Measurements from ENCODE around the gene BTRC. TPM values are rescaled to one million over a fixed set of nuclear protein-coding genes. Genes with fewer than 3 reads are reported as not detected.

BTRC gene
- total RNA-seq, 1 experiment from 2014 or later = 29.1 TPM

- TF ChIP-seq POLR2A (IDR thresholded peaks at IDR 0.05; ENCODE audit: borderline replicate concordance, extremely low read depth, insufficient read depth, insufficient read length) (no peak), EZH2 (IDR thresholded peaks at IDR 0.05) (no peak), CEBPB (IDR thresholded peaks at IDR 0.05; ENCODE audit: low read depth) (no peak), FOSL1 (IDR thresholded peaks at IDR 0.05; ENCODE audit: low read depth) (no peak), ELF1 (IDR thresholded peaks at IDR 0.05; ENCODE audit: borderline replicate concordance, low read depth) (no peak), ZBTB33 (IDR thresholded peaks at IDR 0.05; ENCODE audit: extremely low read depth, insufficient replicate concordance, low read length) (no peak), SP1 (IDR thresholded peaks at IDR 0.05; ENCODE audit: low read depth) (no peak)
Measured at GRCh38 chr10:101380353-101381017, 26.5 kb downstream of the BTRC start (continued).

DNA sequence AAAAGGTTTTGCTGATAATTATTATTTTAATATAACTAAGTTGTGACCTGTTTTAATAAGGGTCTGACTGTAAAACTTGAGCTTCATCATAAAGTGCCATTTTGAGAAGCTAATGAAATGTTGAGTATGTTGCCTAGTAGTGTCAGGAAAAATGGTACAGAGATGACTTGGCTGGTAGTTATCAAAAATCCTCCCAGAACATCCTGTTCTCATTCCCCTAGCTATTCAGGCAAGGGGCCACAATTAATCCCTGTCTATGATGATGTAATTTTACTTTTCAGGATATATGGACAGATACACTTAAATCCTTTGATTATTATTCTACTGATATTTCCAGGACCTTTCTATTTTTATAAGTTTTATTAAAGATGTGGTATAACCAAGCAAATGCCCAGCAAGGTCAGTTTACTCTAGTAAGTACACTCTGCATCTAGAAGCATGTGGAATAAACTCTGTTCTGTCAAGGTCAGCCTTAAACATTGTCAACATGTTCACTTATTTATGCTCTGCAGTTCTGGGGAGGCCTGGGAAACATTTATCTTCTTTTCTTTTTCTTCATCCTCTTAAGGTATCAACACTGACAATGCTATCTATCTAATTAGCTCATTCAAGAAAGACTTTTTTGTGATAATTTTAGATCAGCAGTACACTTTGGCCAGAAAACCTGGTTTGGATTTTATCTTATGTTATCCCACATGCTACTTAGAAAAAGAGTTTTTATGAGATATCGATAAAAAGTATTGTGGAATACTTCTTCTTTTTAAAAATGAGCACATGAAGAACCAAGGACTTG is 32.1 kb downstream of the BTRC start:
- H3K4me1 ChIP-seq (ENCODE audit: control insufficient read depth in 1 of 2, insufficient read depth in 2 of 2, low read length in 2 of 2) = no peaks in the 10 kb centered on the region
- H3K9me2 ChIP-seq (ENCODE audit: insufficient read depth) = no peaks in the 10 kb centered on the region
- no peak overlapping the region for H3K4me3 ChIP-seq (replicated peaks in 1 of 2; ENCODE audit: low read depth in 1 of 2, low read length in 2 of 2)
- no peak overlapping the region for H3K4me2 ChIP-seq (ENCODE audit: low read length)
- ATAC-seq (no peak), DNase-seq (ENCODE audit: low read depth, low spot score) (no peak)
- H3K9ac ChIP-seq (ENCODE audit: low read length) = no peak overlapping the region
- BruUV-seq (replicated peaks) = no TSS peak
- ChIA-PET CTCF (interaction anchor here (1.0 to 1.4 kb wide), 2 partner anchors 10 to 58 kb away, joined by 3 read pairs; no protein-coding TSS in a partner anchor), RAD21 (ENCODE audit: low non-redundant PET in 1 of 2, low total read pairs in 2 of 2, uncharacterized antibody in 2 of 2, unreplicated experiment in 2 of 2) (no interaction called here), POLR2A (no interaction called here)
- no peaks in the 10 kb centered on the region for H3K27me3 ChIP-seq (ENCODE audit: insufficient read depth, low read length)
- H3K27ac ChIP-seq (ENCODE audit: low read depth, low read length) = no peak overlapping the region
- no peaks in the 10 kb centered on the region for H3K36me3 ChIP-seq (ENCODE audit: control insufficient read depth in 1 of 2, insufficient read depth in 2 of 2, low read length in 2 of 2)
- intact Hi-C loops (cut with micrococcal nuclease) = no loop called here
- H4K20me1 ChIP-seq (ENCODE audit: insufficient read depth) = no peaks in the 10 kb centered on the region
- no peaks in the 10 kb centered on the region for H3K9me3 ChIP-seq (ENCODE audit: control insufficient read depth in 1 of 2, insufficient read depth in 1 of 2, low read depth in 1 of 2, low read length in 2 of 2)
- H2AFZ ChIP-seq (ENCODE audit: low read depth, low read length, poor library complexity, severe bottlenecking) = no peak overlapping the region
- H3K79me2 ChIP-seq (ENCODE audit: insufficient read depth, low read length) = 0 out of 2 replicates have a peak, but pooled peaks cover 4% of the 10 kb centered on the region
- TF ChIP-seq RAD21 (IDR thresholded peaks at IDR 0.05; ENCODE audit: low read depth) = no peak
- TF ChIP-seq EGR1 (IDR thresholded peaks at IDR 0.05; ENCODE audit: low read depth) = no peak
- TF ChIP-seq POLR2A (IDR thresholded peaks at IDR 0.05; ENCODE audit: borderline replicate concordance, extremely low read depth, insufficient read depth, insufficient read length) = no peak
- TF ChIP-seq TCF7L2 (IDR thresholded peaks at IDR 0.05; ENCODE audit: borderline replicate concordance, extremely low read depth, insufficient read depth, insufficient read length) = no peak
- no peak for TF ChIP-seq CBX3 (IDR thresholded peaks at IDR 0.05; ENCODE audit: low read depth)
- no peak for TF ChIP-seq SIN3A (IDR thresholded peaks at IDR 0.05; ENCODE audit: low read depth)
- TF ChIP-seq CEBPB (IDR thresholded peaks at IDR 0.05; ENCODE audit: low read depth) = no peak
- TF ChIP-seq, protein P1, sequence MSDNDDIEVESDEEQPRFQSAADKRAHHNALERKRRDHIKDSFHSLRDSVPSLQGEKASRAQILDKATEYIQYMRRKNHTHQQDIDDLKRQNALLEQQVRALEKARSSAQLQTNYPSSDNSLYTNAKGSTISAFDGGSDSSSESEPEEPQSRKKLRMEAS (IDR thresholded peaks at IDR 0.05) = no peak
- no peak for TF ChIP-seq ZNF274 (IDR thresholded peaks at IDR 0.05; ENCODE audit: low read depth, low read length)
- TF ChIP-seq JUND (IDR thresholded peaks at IDR 0.05) = no peak
- TF ChIP-seq EZH2phosphoT487 (IDR thresholded peaks at IDR 0.05; ENCODE audit: borderline replicate concordance) = no peak
- TF ChIP-seq, protein P2, sequence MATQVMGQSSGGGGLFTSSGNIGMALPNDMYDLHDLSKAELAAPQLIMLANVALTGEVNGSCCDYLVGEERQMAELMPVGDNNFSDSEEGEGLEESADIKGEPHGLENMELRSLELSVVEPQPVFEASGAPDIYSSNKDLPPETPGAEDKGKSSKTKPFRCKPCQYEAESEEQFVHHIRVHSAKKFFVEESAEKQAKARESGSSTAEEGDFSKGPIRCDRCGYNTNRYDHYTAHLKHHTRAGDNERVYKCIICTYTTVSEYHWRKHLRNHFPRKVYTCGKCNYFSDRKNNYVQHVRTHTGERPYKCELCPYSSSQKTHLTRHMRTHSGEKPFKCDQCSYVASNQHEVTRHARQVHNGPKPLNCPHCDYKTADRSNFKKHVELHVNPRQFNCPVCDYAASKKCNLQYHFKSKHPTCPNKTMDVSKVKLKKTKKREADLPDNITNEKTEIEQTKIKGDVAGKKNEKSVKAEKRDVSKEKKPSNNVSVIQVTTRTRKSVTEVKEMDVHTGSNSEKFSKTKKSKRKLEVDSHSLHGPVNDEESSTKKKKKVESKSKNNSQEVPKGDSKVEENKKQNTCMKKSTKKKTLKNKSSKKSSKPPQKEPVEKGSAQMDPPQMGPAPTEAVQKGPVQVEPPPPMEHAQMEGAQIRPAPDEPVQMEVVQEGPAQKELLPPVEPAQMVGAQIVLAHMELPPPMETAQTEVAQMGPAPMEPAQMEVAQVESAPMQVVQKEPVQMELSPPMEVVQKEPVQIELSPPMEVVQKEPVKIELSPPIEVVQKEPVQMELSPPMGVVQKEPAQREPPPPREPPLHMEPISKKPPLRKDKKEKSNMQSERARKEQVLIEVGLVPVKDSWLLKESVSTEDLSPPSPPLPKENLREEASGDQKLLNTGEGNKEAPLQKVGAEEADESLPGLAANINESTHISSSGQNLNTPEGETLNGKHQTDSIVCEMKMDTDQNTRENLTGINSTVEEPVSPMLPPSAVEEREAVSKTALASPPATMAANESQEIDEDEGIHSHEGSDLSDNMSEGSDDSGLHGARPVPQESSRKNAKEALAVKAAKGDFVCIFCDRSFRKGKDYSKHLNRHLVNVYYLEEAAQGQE (IDR thresholded peaks at IDR 0.05; ENCODE audit: low read depth) = no peak
- TF ChIP-seq SP1 (IDR thresholded peaks at IDR 0.05; ENCODE audit: low read depth) = no peak
- TF ChIP-seq, protein P3, sequence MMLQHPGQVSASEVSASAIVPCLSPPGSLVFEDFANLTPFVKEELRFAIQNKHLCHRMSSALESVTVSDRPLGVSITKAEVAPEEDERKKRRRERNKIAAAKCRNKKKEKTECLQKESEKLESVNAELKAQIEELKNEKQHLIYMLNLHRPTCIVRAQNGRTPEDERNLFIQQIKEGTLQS (IDR thresholded peaks at IDR 0.05) = no peak
- TF ChIP-seq ELF1 (IDR thresholded peaks at IDR 0.05; ENCODE audit: borderline replicate concordance, low read depth) = no peak
- no peak for TF ChIP-seq POLR2AphosphoS5 (IDR thresholded peaks at IDR 0.05; ENCODE audit: low read depth, low read length)

Data from HCT116 (cell line).